ENCODE data around the gene PDHA1.

Gene PDHA1

GRCh38 chrX:19381326-19381725, 37.6 kb downstream of the PDHA1 start (continued):
- TF ChIP-seq ZNF174 (tag by site-specific recombination; IDR thresholded peaks at IDR 0.05) = no peak
- TF ChIP-seq ZNF19 (tag by site-specific recombination; IDR thresholded peaks at IDR 0.05; ENCODE audit: low read depth) = no peak
- TF ChIP-seq AEBP2 (tag by site-specific recombination; IDR thresholded peaks at IDR 0.05; ENCODE audit: borderline replicate concordance) = no peak

- CTCF ChIA-PET = interaction anchor here (0.5 to 2.0 kb wide), 23 partner anchors 9 to 591 kb away, joined by 3 to 10 read pairs (median 3); no protein-coding TSS in a partner anchor
- peaks cover 0 to 16% of the 10 kb centered on the region in 2 experiments; a peak in 1 of 3 replicates for H3K36me3 ChIP-seq (ENCODE audit: control insufficient read depth in 2 of 2, insufficient read depth in 1 of 2, low read length in 2 of 2)
- no peak overlapping the region for H3K4me3 ChIP-seq (ENCODE audit: low read depth, low read length)
- TF ChIP-seq ZNF654 (tag by site-specific recombination; IDR thresholded peaks at IDR 0.05; ENCODE audit: low read depth) = peak; percentile 32
- TF ChIP-seq CTCF (tag by site-specific recombination; IDR thresholded peaks at IDR 0.05) = peak; percentile 27; the same call in 1 of the 2 replicates
- no peak for TF ChIP-seq ZNF18 (tag by site-specific recombination; IDR thresholded peaks at IDR 0.05)
- no peaks in the 10 kb centered on the region for H3K4me1 ChIP-seq (ENCODE audit: control insufficient read depth, insufficient read depth, low read length)
- no peak overlapping the region for H3K27ac ChIP-seq (ENCODE audit: extremely low read depth, low read depth, low read length)
- POLR2A ChIA-PET = no interaction called here
- no peaks in the 10 kb centered on the region for H3K9me3 ChIP-seq (ENCODE audit: control insufficient read depth, insufficient read depth, low read depth, low read length)
Observed at GRCh38 chrX:19382555-19383145, 38.9 kb downstream of the PDHA1 start.

- no peaks in the 10 kb centered on the region for H3K4me1 ChIP-seq (ENCODE audit: control insufficient read depth, insufficient read depth, low read length)
- H3K27ac ChIP-seq (ENCODE audit: extremely low read depth, low read depth, low read length) = no peak overlapping the region
- ChIA-PET CTCF (interaction anchor here (0.7 to 1.1 kb wide), 2 partner anchors 12 to 361 kb away, joined by 3 read pairs; no protein-coding TSS in a partner anchor), POLR2A (no interaction called here)
- no peak overlapping the region for H3K4me3 ChIP-seq (ENCODE audit: low read depth, low read length)
- H3K36me3 ChIP-seq (ENCODE audit: control insufficient read depth in 2 of 2, insufficient read depth in 1 of 2, low read length in 2 of 2) = peaks cover 0 to 9% of the 10 kb centered on the region in 2 experiments; a peak in 2 of 3 replicates
- no peaks in the 10 kb centered on the region for H3K9me3 ChIP-seq (ENCODE audit: control insufficient read depth, insufficient read depth, low read depth, low read length)
- TF ChIP-seq ZNF311 (tag by site-specific recombination; IDR thresholded peaks at IDR 0.05; ENCODE audit: borderline replicate concordance) (no peak), ZNF2 (tag by site-specific recombination; IDR thresholded peaks at IDR 0.05) (no peak), ZNF169 (tag by site-specific recombination; IDR thresholded peaks at IDR 0.05) (no peak), ELK4 (IDR thresholded peaks at IDR 0.05; ENCODE audit: borderline replicate concordance, low read depth, low read length) (no peak), ZNF830 (tag by site-specific recombination; IDR thresholded peaks at IDR 0.05; ENCODE audit: low read depth) (no peak), EGR2 (tag by site-specific recombination; IDR thresholded peaks at IDR 0.05; ENCODE audit: low read depth) (no peak), ZNF610 (tag by site-specific recombination; IDR thresholded peaks at IDR 0.05; ENCODE audit: borderline replicate concordance) (no peak), ZNF623 (tag by site-specific recombination; IDR thresholded peaks at IDR 0.05) (no peak), ZXDB (tag by site-specific recombination; IDR thresholded peaks at IDR 0.05) (no peak)
Observed at GRCh38 chrX:19386679-19387078, 43.0 kb downstream of the PDHA1 start.

Data from HEK293 (cell line).